GM19372 (cell line): ENCODE measurements around the gene MOGAT2.
"Not testable (repeated sequence)": the region's sequence is repeated elsewhere in the genome, so short reads cannot be mapped to it uniquely, and the experiment has no call there.

Source experiments
- ATAC-seq: cut with Tn5 transposase; IDR thresholded peaks from one replicate; pipeline ENCODE4 v1.9.1; 2021; ENCODE audit warnings: mild to moderate bottlenecking, low read depth, moderate library complexity; ENCODE audit not compliant: unreplicated experiment

MOGAT2 gene

DNA sequence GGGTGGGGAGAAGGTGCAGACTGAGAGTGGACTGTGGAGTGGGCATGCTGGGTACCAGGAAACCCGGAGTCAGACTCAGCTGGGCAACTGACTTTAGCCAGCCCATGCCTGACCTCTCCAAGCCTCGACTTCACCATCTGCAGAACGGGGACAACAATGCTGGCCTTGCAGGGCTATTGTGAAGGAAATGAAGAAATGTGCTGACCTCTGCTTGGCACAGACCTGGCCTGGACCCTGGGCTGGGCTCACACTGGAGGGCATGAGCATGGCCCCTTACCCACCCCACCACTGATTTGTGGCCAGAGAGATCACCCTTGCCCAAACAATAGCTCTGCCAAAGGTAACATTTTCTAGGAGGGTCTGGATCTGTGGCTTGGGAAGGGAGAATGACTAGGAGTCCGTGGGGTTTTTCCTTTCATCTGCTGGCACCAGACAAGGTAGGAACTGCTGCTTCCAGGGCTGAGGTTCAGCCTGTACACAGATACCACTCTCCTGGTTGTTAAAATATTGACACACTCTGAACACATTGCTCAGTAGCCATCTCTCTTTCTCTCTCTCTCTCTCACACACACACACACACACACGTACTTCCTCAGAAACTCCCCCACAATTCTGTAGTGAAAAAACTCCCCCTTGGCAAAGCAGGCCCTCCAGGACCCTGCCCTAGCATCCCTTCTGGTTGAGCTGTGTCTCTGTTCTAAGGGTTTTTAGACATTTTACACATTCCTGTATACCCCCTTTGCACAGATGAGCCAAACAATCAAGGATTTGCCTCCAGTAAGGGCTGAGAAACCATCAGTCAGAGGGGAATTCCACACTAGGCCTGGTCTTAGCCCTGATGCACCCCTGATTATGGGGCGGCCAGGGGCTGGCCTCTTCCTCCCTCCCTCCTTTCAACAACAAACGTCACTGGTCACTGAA is 1.0 kb downstream of the MOGAT2 start:
- no peak for ATAC-seq

DNA sequence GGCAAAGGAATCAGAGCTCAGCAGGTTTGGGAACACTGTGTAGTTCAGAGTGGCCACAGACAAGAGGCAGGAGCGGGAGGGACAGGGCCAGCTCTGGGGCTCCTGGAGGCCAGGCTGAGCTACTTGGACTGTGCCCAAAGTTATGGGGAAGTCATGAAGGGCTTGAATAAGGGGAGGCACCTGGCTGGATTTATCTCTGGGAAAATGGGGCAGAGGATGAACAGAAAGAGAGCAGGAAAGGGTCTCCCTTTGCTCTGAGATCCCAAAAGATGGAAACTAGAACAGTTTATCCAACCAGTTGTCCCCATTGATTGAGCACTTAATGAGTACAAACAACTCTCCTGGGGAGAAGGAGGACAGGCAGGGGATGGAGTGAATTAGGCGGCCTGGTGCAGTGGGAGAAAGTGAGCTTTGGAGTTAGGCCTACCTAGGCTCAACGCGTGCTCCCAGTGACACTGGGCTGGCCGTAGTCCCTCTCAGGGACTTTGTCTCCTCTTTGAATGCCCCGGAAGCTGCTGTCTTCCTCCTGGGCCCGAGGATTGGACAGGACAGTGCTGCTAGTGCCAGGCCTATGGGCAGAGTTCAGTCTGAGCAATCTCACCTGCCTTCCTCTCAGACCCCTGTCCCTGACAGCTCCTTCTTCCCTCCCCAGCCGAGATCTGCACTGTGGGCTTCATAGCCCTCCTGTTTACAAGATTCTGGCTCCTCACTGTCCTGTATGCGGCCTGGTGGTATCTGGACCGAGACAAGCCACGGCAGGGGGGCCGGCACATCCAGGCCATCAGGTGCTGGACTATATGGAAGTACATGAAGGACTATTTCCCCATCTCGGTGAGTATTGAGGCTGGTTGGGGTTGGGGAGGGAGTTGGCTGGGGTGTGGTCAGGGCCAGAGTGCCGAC is 2.0 kb downstream of the MOGAT2 start:
- no peak for ATAC-seq

DNA sequence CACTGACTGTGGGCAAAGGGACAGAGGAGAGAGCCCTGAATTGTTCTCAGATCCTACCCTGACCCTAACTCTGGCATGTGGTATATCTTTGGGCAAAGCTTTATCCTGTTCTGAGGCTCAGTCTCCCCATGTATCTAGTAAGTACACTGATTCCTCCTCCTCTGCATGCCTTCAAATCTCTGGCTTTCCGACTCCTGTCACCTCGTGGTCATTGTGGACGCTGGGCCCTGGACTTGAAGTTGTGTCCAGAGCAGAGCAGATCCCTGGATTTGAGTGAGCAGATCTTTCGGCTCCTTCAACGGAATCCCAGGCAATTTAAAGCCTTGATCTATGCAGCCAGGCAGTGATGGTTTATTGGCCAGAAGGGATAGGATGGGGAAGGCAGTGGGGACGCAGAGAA is 3.0 kb downstream of the MOGAT2 start:
- no peak for ATAC-seq

- ATAC-seq = no peak
Measured at GRCh38 chr11:75721852-75722668, 4.4 kb downstream of the MOGAT2 start.

DNA sequence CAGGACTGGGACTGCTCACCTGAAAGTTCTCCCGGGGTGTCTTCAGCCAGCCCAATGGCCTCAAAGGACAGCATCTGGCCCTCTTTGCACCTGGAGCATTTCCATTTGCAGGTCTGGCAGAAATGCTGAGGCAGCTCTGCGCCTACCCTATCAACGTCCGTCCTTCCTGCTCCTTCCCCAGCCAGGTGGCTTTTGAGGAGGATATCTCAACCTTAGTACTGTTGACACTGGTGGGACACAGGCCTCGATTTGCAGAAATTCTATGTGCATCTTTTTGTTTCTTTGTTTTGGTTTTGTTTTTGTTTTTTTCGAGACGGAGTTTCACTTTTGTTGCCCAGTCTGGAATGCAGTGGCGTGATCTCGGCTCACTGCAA is 5.0 kb downstream of the MOGAT2 start:
- ATAC-seq = no peak

DNA sequence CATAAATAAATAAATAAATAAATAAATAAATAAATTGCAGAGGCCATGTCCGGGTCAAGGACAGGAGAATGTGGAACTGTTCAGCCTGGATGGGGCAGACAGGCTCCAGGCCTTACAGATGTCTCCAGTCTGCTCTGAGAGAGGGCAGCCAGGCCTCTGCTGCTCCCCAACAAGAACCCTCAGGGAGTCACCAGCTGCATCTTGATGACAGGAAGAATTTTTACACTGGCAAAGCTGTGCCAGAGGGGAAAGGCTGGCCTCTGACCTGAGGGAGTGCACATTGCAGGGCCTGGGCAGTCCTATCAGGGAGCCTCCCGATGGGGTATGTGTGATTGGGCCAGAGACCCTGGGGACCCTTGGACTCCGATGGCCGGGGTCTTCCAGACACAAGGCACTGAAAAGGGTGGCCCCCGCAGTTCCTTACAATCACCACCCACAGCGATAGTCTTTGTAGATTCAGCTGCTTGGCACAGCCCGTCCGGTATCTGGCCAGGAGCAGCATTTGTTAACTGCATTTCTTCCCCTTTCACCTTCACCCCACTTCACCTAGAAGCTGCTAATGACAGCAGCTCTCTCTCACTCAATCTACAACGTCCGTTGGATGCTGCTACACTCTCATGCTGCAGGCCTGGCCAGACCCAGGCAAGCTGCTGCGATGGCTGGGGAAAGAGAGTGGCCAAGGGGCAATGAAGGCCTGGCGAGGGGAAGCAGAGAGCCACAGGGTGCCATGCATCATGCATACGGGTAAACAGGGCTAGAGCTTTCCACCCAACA is 8.1 kb downstream of the MOGAT2 start:
- ATAC-seq = no peak

DNA sequence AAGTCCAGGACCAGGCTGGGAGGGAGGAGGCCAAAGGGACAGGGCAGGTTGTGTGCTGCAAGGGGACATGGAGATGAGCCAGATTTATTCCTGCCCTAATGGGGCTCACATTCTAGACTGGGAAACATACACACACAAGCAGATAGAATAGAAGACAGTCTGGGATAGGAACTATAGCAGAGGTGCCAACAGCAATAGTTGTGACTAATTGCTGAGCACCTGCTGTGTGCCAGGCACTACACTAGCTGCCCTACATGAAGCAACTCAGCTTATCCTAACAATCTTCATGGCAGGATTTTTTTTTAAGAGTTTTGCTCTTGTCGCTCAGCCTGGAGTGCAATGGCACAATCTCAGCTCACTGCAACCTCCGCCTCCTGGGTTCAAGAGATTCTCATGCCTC is 11.4 kb downstream of the MOGAT2 start:
- no peak for ATAC-seq

- no peak for ATAC-seq
Measured at GRCh38 chr11:75731095-75731494, 13.5 kb downstream of the MOGAT2 start.

DNA sequence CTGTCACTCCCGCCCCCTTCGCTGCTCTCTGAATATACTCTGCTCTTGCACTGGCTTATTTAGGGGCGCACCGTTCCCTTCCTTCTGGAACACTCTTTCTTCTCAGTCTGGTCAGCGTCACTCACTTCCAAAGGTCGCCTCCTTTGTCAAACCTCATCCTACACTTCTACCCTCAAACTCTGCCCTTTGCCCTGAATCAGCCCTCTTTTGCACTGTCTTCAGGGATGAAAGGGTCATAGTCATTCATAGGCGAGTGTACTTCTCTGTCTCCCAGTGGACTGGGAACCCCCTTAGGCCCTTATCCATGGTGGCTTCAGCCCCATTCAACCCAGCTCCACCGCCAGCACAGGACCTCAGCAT is 15.4 kb downstream of the MOGAT2 start:
- no peak for ATAC-seq

DNA sequence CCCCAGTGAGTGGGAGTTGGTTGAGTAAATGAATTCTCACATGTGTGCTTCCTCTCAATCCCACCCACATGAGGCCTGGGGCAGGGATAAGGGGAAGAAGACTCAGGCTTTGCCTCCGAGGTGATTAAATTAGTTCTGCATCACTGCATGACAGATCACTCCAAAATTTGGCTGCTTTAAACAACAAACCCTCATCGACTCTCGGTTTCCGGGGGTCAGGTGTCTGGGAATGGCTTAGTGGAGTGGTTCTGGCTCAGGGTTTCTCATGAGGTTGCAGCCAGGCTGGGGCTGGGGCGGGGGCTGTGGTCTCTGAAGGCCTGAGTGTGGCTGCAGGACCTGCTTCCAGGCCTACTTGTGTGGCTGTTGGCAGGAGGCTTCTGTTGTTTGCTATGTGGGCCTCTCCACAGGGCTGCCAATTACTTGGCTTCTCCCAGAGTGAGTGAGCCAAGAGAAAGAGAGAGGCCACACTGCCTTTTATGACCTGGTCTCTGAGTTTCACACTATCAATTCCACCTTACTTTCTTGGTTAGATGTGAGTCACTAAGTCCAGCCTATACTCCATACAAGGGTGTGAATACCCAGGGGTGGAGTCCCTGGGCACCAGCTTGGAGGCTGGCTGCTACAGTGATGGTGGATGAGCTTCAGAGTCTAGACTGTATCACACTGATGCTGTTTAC is 15.9 kb downstream of the MOGAT2 start:
- no peak for ATAC-seq

GRCh38 chr11:75734491-75735180 is 17.0 kb downstream of the MOGAT2 start:
- no peak for ATAC-seq

DNA sequence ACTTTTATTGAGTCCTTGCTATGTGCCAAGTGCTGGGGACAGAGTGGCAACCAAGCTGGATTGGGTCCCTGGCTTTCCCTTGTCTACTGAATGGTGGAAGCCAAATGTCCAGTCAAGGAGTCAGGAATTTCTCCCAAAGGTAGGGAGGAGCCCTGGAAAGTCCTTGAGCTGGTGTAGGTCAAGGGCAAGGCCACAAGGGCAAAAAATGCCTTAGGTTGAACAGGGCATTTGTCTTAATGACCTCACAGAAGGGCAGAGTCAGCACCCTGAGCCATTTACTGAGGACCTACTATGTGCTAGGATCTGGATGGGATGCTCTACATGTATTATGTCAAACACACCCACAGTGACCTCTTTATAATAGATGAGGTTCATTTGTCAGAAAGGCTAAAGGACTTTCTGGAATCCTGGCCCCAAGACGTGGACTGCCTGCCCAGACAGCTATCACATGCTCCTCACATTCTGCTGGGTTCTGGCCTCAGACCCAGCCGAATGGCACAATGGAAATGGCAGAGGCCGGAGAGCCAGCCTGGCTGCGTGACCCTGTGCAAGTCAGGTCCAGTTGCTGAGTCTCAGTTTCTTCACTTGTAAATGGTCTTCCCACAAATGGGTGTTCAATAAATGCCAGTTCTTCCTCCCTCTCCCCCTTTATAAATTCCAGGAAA is 17.7 kb downstream of the MOGAT2 start:
- no peak for ATAC-seq

GRCh38 chr11:75737314-75737713 is 19.7 kb downstream of the MOGAT2 start:
- no peak for ATAC-seq

- ATAC-seq = no peak
Measured at GRCh38 chr11:75740681-75741080, 23.0 kb downstream of the MOGAT2 start.

- not testable (repeated sequence) for ATAC-seq
Measured at GRCh38 chr11:75743159-75743558, 25.5 kb downstream of the MOGAT2 start.

GRCh38 chr11:75743711-75744563 is 26.3 kb downstream of the MOGAT2 start:
- no peak for ATAC-seq

- no peak for ATAC-seq
Measured at GRCh38 chr11:75745807-75746206, 28.2 kb downstream of the MOGAT2 start.
